Coronary artery (tissue), 2 donors: ENCODE data around the gene EFCAB11.
A peak's percentile ranks its signal among the peaks of the same experiment; 100 is the strongest.

Experiments used
- DNase-seq: peaks from one replicate; pipeline ENCODE4 v3.0.0-alpha.2; 2017; ENCODE audit warnings: low spot score
- H3K27ac ChIP-seq, 2 donors: fragments of 200-600 bp; sonication (generic); one replicate each; pipeline ENCODE4 v1.5.1; 2016 to 2019
- H3K4me3 ChIP-seq: fragments of 200-600 bp; sonication (generic); 2 replicates; pipeline ENCODE4 v1.5.1; 2016; ENCODE audit warnings: mild to moderate bottlenecking, moderate library complexity
- CTCF ChIP-seq: fragments of 200-600 bp; sonication (generic); IDR thresholded peaks from one replicate; pipeline ENCODE4 v1.5.1; 2019; ENCODE audit warnings: antibody characterized with exemption

EFCAB11 gene

GRCh38 chr14:89954070-89955021, at the start of gene EFCAB11:
Gene EFCAB11 (minus strand): TSS chr14:89954730. CDS start chr14:89954660, 70 bp downstream.
- peak; percentile 97 for DNase-seq
- Histone ChIP-seq H3K27ac (peak within 1 kb of the TSS; percentile 90 to 91), H3K4me3 (peak within 1 kb of the TSS; percentile 95)
- no peak for TF ChIP-seq CTCF

GRCh38 chr14:90003526-90004307, 49.2 kb upstream of the EFCAB11 start:
- DNase-seq, result no peak
- Histone ChIP-seq H3K27ac (no peak overlapping the region), H3K4me3 (no peak overlapping the region)
- no peak for TF ChIP-seq CTCF

- no peak for DNase-seq
- no peak overlapping the region for H3K27ac ChIP-seq
- no peak overlapping the region for H3K4me3 ChIP-seq
- no peak for TF ChIP-seq CTCF
These were observed 46.4 kb upstream of the EFCAB11 start for GRCh38 chr14:90000935-90001334.

GRCh38 chr14:89996963-89997362, 42.4 kb upstream of the EFCAB11 start:
- Histone ChIP-seq H3K27ac (no peak overlapping the region), H3K4me3 (no peak overlapping the region)
- no peak for DNase-seq
- no peak for TF ChIP-seq CTCF

GRCh38 chr14:89992273-89992672, 37.7 kb upstream of the EFCAB11 start:
- H3K4me3 ChIP-seq, result no peak overlapping the region
- DNase-seq, result no peak
- H3K27ac ChIP-seq, result no peak overlapping the region
- TF ChIP-seq CTCF, result no peak

GRCh38 chr14:89990623-89991275, 36.2 kb upstream of the EFCAB11 start:
- TF ChIP-seq CTCF, result no peak
- DNase-seq, result no peak
- Histone ChIP-seq H3K4me3 (no peak overlapping the region), H3K27ac (no peak overlapping the region)
